A549 (cell line): ENCODE data around the gene JMJD8.

Experiments used
- ELK1 ChIP-seq: fragments of 150-350 bp; IDR thresholded peaks from 2 replicates; pipeline ENCODE4 v1.6.1; 2014; ENCODE audit warnings: low read depth, mild to moderate bottlenecking, low read length
- NFE2L2 ChIP-seq: fragments of 150-350 bp; conservative IDR thresholded peaks from 2 replicates; pipeline ENCODE4 v1.6.1; 2014; ENCODE audit warnings: low read length
- TF ChIP-seq, protein P1 (sequence below): fragments of >200 bp; sonication (Bioruptor Twin); formaldehyde crosslinking; IDR thresholded peaks from 3 replicates; pipeline ENCODE4 v1.5.1; 2016

- TF ChIP-seq, protein P1, sequence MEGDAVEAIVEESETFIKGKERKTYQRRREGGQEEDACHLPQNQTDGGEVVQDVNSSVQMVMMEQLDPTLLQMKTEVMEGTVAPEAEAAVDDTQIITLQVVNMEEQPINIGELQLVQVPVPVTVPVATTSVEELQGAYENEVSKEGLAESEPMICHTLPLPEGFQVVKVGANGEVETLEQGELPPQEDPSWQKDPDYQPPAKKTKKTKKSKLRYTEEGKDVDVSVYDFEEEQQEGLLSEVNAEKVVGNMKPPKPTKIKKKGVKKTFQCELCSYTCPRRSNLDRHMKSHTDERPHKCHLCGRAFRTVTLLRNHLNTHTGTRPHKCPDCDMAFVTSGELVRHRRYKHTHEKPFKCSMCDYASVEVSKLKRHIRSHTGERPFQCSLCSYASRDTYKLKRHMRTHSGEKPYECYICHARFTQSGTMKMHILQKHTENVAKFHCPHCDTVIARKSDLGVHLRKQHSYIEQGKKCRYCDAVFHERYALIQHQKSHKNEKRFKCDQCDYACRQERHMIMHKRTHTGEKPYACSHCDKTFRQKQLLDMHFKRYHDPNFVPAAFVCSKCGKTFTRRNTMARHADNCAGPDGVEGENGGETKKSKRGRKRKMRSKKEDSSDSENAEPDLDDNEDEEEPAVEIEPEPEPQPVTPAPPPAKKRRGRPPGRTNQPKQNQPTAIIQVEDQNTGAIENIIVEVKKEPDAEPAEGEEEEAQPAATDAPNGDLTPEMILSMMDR, result no peak
- TF ChIP-seq ELK1 (no peak), NFE2L2 (no peak)
These were observed 8.4 kb upstream of the JMJD8 start for GRCh38 chr16:692356-693108.
